Measurements from ENCODE around the gene LAMA5. TPM values are rescaled to one million over a fixed set of nuclear protein-coding genes. Genes with fewer than 3 reads are reported as not detected.

Gene LAMA5
- total RNA-seq, 1 experiment from 2014 or later: 266 TPM

GRCh38 chr20:62320581-62321354 is 46.3 kb downstream of the LAMA5 start:
- peak; percentile 46 for DNase-seq (ENCODE audit: unreplicated experiment)
- intact Hi-C loops (cut with micrococcal nuclease): no loop called here

GRCh38 chr20:62319346-62319909 is 47.7 kb downstream of the LAMA5 start:
- ChIA-PET CTCF (interaction anchor here (1.6 kb wide), 1 partner anchor 63 kb away, joined by 6 read pairs; no protein-coding TSS in a partner anchor), POLR2A (interaction anchor here (1.0 to 1.5 kb wide), 5 partner anchors 8 to 46 kb away, joined by 3 to 10 read pairs (median 3); no protein-coding TSS in a partner anchor)
- H3K4me1 Mint-ChIP-seq (ENCODE audit: insufficient read depth, unreplicated experiment): peaks cover 5% of the 10 kb centered on the region
- H3K36me3 Mint-ChIP-seq (ENCODE audit: insufficient read depth, unreplicated experiment): peaks cover 88% of the 10 kb centered on the region
- intact Hi-C loops (cut with micrococcal nuclease): no loop called here
- no peak for DNase-seq (ENCODE audit: unreplicated experiment)
- H3K27ac Mint-ChIP-seq (ENCODE audit: low read depth, unreplicated experiment): no peak overlapping the region
- no peaks in the 10 kb centered on the region for H3K27me3 Mint-ChIP-seq (ENCODE audit: insufficient read depth, unreplicated experiment)
- BruUV-seq (replicated peaks): no TSS peak
- H3K4me3 Mint-ChIP-seq (ENCODE audit: unreplicated experiment): no peak overlapping the region
- no peaks in the 10 kb centered on the region for H3K9me3 Mint-ChIP-seq (ENCODE audit: unreplicated experiment)
- no peak for TF ChIP-seq CTCF (IDR thresholded peaks at IDR 0.05; ENCODE audit: unreplicated experiment)

More at GRCh38 chr20:62320581-62321354, 46.3 kb downstream of the LAMA5 start:
- no peaks in the 10 kb centered on the region for H3K27me3 Mint-ChIP-seq (ENCODE audit: insufficient read depth, unreplicated experiment)
- CTCF ChIA-PET: interaction anchor here (0.7 to 1.6 kb wide), 2 partner anchors 17 to 62 kb away, joined by 4 to 6 read pairs; no protein-coding TSS in a partner anchor
- H3K27ac Mint-ChIP-seq (ENCODE audit: low read depth, unreplicated experiment): no peak overlapping the region
- peaks cover 5% of the 10 kb centered on the region for H3K4me1 Mint-ChIP-seq (ENCODE audit: insufficient read depth, unreplicated experiment)
- peaks cover 90% of the 10 kb centered on the region for H3K36me3 Mint-ChIP-seq (ENCODE audit: insufficient read depth, unreplicated experiment)
- POLR2A ChIA-PET: interaction anchor here (0.9 to 1.4 kb wide), 3 partner anchors 11 to 14 kb away, joined by 3 to 4 read pairs (median 4); no protein-coding TSS in a partner anchor
- no TSS peak for BruUV-seq (replicated peaks)
- TF ChIP-seq CTCF (IDR thresholded peaks at IDR 0.05; ENCODE audit: unreplicated experiment): no peak
- no peaks in the 10 kb centered on the region for H3K9me3 Mint-ChIP-seq (ENCODE audit: unreplicated experiment)
- no peak overlapping the region for H3K4me3 Mint-ChIP-seq (ENCODE audit: unreplicated experiment)

GRCh38 chr20:62318400-62319345 is 48.4 kb downstream of the LAMA5 start:
- H3K36me3 Mint-ChIP-seq (ENCODE audit: insufficient read depth, unreplicated experiment): peaks cover 90% of the 10 kb centered on the region
- H3K4me1 Mint-ChIP-seq (ENCODE audit: insufficient read depth, unreplicated experiment): peaks cover 5% of the 10 kb centered on the region
- intact Hi-C loops (cut with micrococcal nuclease): no loop called here
- H3K27me3 Mint-ChIP-seq (ENCODE audit: insufficient read depth, unreplicated experiment): no peaks in the 10 kb centered on the region
- H3K27ac Mint-ChIP-seq (ENCODE audit: low read depth, unreplicated experiment): no peak overlapping the region
- POLR2A ChIA-PET: interaction anchor here (0.8 to 1.5 kb wide), 7 partner anchors 9 to 46 kb away, joined by 3 to 10 read pairs (median 4); partner anchors contain the start of gene ADRM1
- H3K4me3 Mint-ChIP-seq (ENCODE audit: unreplicated experiment): no peak overlapping the region
- CTCF ChIA-PET: no interaction called here
- H3K9me3 Mint-ChIP-seq (ENCODE audit: unreplicated experiment): no peaks in the 10 kb centered on the region
- DNase-seq (ENCODE audit: unreplicated experiment): no peak
- no TSS peak for BruUV-seq (replicated peaks)
- no peak for TF ChIP-seq CTCF (IDR thresholded peaks at IDR 0.05; ENCODE audit: unreplicated experiment)
